A549 treated with CORT108297 at 1 μM for 4 hours (cell line): ENCODE results near the gene PPIL6. TPM values are rescaled to one million over a fixed set of nuclear protein-coding genes. Genes with fewer than 3 reads are reported as not detected.

ENCODE experiments used
- total RNA-seq: library from RNA; stranded (reverse); fragments of 200-300 nt; extraction: Qiagen RNA extraction; gene quantifications from 5 replicates; pipeline ENCODE4 v1.2.3, GENCODE V29; 2022

PPIL6 gene
- total RNA-seq = 1.4 to 2.9 TPM (median 2.6 TPM) in 5 replicates

GRCh38 chr6:109440331-109441068 is at the start of gene PPIL6, which contains the start of gene SMPD2:
Gene PPIL6, minus strand, starts transcription at chr6:109440628. Its CDS starts 38 bp downstream, at chr6:109440590.
Gene SMPD2, plus strand, starts transcription at chr6:109440724. Its CDS starts 398 bp downstream, at chr6:109441122.

GRCh38 chr6:109482905-109483734 is 42.7 kb upstream of the PPIL6 start, which contains the start of gene ZBTB24:
Gene ZBTB24, minus strand, starts transcription at chr6:109483219. Its CDS starts 1,193 bp downstream, at chr6:109482026.

GRCh38 chr6:109455437-109456110 is 15.1 kb upstream of the PPIL6 start, which contains the start of gene MICAL1:
Gene MICAL1, minus strand, starts transcription at chr6:109455772. Its CDS starts 1,576 bp downstream, at chr6:109454196.

GRCh38 chr6:109381747-109382575 is 58.5 kb downstream of the PPIL6 start, which contains the start of gene CD164:
Gene CD164, minus strand, starts transcription at chr6:109382467. Its CDS starts 89 bp downstream, at chr6:109382378.

Other genes with a start within 250 kb of the PPIL6 start
- 104 to 110 TPM (median 107 TPM) in 5 replicates for gene CD164, start 58.2 kb downstream of the PPIL6 start, total RNA-seq
- gene SMPD2, start 96 bp upstream of the PPIL6 start, total RNA-seq = 12.8 to 15.1 TPM (median 14.3 TPM) in 5 replicates
- 11.3 to 17.9 TPM (median 14.6 TPM) in 5 replicates for gene MICAL1, start 15.1 kb upstream of the PPIL6 start, total RNA-seq
- gene ZBTB24, start 42.6 kb upstream of the PPIL6 start, total RNA-seq = 3.7 to 4.7 TPM (median 4.0 TPM) in 5 replicates